MM.1S (cell line): ENCODE measurements around the gene RBM8A.
"Not testable (repeated sequence)": the region's sequence is repeated elsewhere in the genome, so short reads cannot be mapped to it uniquely, and the experiment has no call there.

Source experiments
- DNase-seq: peaks from one replicate; pipeline ENCODE4 v3.0.0-alpha.2; 2015
- H2AFZ ChIP-seq: fragments of 300-600 bp; sonication (generic); 2 replicates; pipeline ENCODE4 v1.6.0; 2016; ENCODE audit warnings: antibody characterized with exemption, low read length
- H3F3A ChIP-seq: fragments of 300-600 bp; sonication (generic); 2 replicates; pipeline ENCODE4 v1.6.1; 2016; ENCODE audit warnings: mild to moderate bottlenecking, antibody characterized with exemption, low read length, moderate library complexity, mixed read lengths; ENCODE audit not compliant: insufficient read depth
- H3K27ac ChIP-seq: fragments of 300-600 bp; sonication (generic); 2 replicates; pipeline ENCODE4 v1.5.1; 2016; ENCODE audit warnings: mild to moderate bottlenecking, low read length
- H3K27me3 ChIP-seq: fragments of 300-600 bp; sonication (generic); replicated peaks from 2 replicates; pipeline ENCODE4 v1.6.0; 2016; ENCODE audit warnings: low read length; ENCODE audit not compliant: insufficient read depth
- H3K36me3 ChIP-seq: fragments of 300-600 bp; sonication (generic); replicated peaks from 2 replicates; pipeline ENCODE4 v1.6.1; 2016; ENCODE audit warnings: mild to moderate bottlenecking, low read length, mixed read lengths; ENCODE audit not compliant: insufficient read depth
- H3K4me1 ChIP-seq: fragments of 300-600 bp; sonication (generic); 2 replicates; pipeline ENCODE4 v1.6.1; 2016; ENCODE audit warnings: low read length, mixed read lengths
- H3K4me2 ChIP-seq: fragments of 300-600 bp; sonication (generic); 2 replicates; pipeline ENCODE4 v1.6.0; 2016; ENCODE audit warnings: low read depth, low read length
- H3K4me3 ChIP-seq: fragments of 300-600 bp; sonication (generic); 2 replicates; pipeline ENCODE4 v1.5.1; 2016; ENCODE audit warnings: low read length, mixed read lengths
- H3K79me2 ChIP-seq: fragments of 300-600 bp; sonication (generic); 2 replicates; pipeline ENCODE4 v1.6.1; 2016; ENCODE audit warnings: mixed run types, low read length, mixed read lengths
- H3K9ac ChIP-seq: fragments of 300-600 bp; sonication (generic); 2 replicates; pipeline ENCODE4 v1.6.1; 2016; ENCODE audit warnings: low read length, mixed read lengths
- H3K9me2 ChIP-seq: fragments of 300-600 bp; sonication (generic); replicated peaks from 2 replicates; pipeline ENCODE4 v1.6.1; 2016; ENCODE audit warnings: mild to moderate bottlenecking, low read length, mixed read lengths; ENCODE audit not compliant: insufficient read depth
- H3K9me3 ChIP-seq: fragments of 300-600 bp; sonication (generic); replicated peaks from 2 replicates; pipeline ENCODE4 v1.6.1; 2016; ENCODE audit warnings: mild to moderate bottlenecking, low read length, mixed read lengths; ENCODE audit not compliant: insufficient read depth
- H4K20me1 ChIP-seq: fragments of 300-600 bp; sonication (generic); 2 replicates; pipeline ENCODE4 v1.6.1; 2016; ENCODE audit warnings: mild to moderate bottlenecking, low read length, moderate library complexity, mixed read lengths; ENCODE audit not compliant: insufficient read depth
- CTCF ChIP-seq: fragments of 300-600 bp; sonication (generic); IDR thresholded peaks from 2 replicates; pipeline ENCODE4 v1.5.1; 2016; ENCODE audit warnings: antibody characterized with exemption, low read length, mixed read lengths
- EZH2 ChIP-seq: fragments of 300-600 bp; sonication (generic); optimal IDR thresholded peaks from 2 replicates; pipeline ENCODE3; 2017; ENCODE audit warnings: low read depth, mild to moderate bottlenecking, antibody characterized with exemption, low read length, mixed read lengths
- EZH2phosphoT487 ChIP-seq: fragments of 300-600 bp; sonication (generic); IDR thresholded peaks from 2 replicates; pipeline ENCODE4 v1.6.1; 2018; ENCODE audit warnings: antibody characterized with exemption, low read length

RBM8A gene

GRCh38 chr1:145937436-145937835 is 10.2 kb upstream of the RBM8A start:
- H3K27me3 ChIP-seq: no peaks in the 10 kb centered on the region
- no peaks in the 10 kb centered on the region for H4K20me1 ChIP-seq
- no peaks in the 10 kb centered on the region for H3K79me2 ChIP-seq
- H3F3A ChIP-seq: peaks cover 10% of the 10 kb centered on the region
- no peak overlapping the region for H2AFZ ChIP-seq
- no peaks in the 10 kb centered on the region for H3K36me3 ChIP-seq
- H3K27ac ChIP-seq: no peak overlapping the region
- no peak overlapping the region for H3K9ac ChIP-seq
- H3K9me2 ChIP-seq: no peaks in the 10 kb centered on the region
- no peak overlapping the region for H3K4me3 ChIP-seq
- DNase-seq: no peak
- no peak for TF ChIP-seq EZH2
- no peak for TF ChIP-seq CTCF
- no peak for TF ChIP-seq EZH2phosphoT487
- peaks cover 20% of the 10 kb centered on the region for H3K4me1 ChIP-seq
- no peak overlapping the region for H3K4me2 ChIP-seq
- H3K9me3 ChIP-seq: no peaks in the 10 kb centered on the region

- Histone ChIP-seq H3K9me3 (no peaks in the 10 kb centered on the region), H3K4me3 (no peak overlapping the region), H3K36me3 (no peaks in the 10 kb centered on the region), H3K4me2 (no peak overlapping the region), H3K4me1 (peaks cover 23% of the 10 kb centered on the region), H4K20me1 (no peaks in the 10 kb centered on the region), H3K79me2 (no peaks in the 10 kb centered on the region), H3F3A (peaks cover 10% of the 10 kb centered on the region), H3K27me3 (no peaks in the 10 kb centered on the region), H3K27ac (no peak overlapping the region), H2AFZ (no peak overlapping the region), H3K9me2 (no peaks in the 10 kb centered on the region), H3K9ac (no peak overlapping the region)
- no peak for DNase-seq
- TF ChIP-seq EZH2phosphoT487 (no peak), CTCF (no peak), EZH2 (no peak)
These were observed 9.0 kb upstream of the RBM8A start for GRCh38 chr1:145936247-145936646.

- H3K36me3 ChIP-seq: no peaks in the 10 kb centered on the region
- TF ChIP-seq EZH2phosphoT487 (no peak), CTCF (no peak), EZH2 (no peak)
- H2AFZ ChIP-seq: no peak overlapping the region
- no peaks in the 10 kb centered on the region for H4K20me1 ChIP-seq
- H3K9me2 ChIP-seq: no peaks in the 10 kb centered on the region
- peaks cover 23% of the 10 kb centered on the region for H3K4me1 ChIP-seq
- H3K9me3 ChIP-seq: no peaks in the 10 kb centered on the region
- no peaks in the 10 kb centered on the region for H3K79me2 ChIP-seq
- DNase-seq: no peak
- H3K9ac ChIP-seq: no peak overlapping the region
- H3K4me3 ChIP-seq: no peak overlapping the region
- no peak overlapping the region for H3K27ac ChIP-seq
- no peaks in the 10 kb centered on the region for H3K27me3 ChIP-seq
- H3K4me2 ChIP-seq: no peak overlapping the region
- H3F3A ChIP-seq: peaks cover 10% of the 10 kb centered on the region
These were observed 8.4 kb upstream of the RBM8A start for GRCh38 chr1:145935708-145936107.

GRCh38 chr1:145932522-145933009 is 5.3 kb upstream of the RBM8A start:
- H3K36me3 ChIP-seq: not testable (repeated sequence)
- H3K4me2 ChIP-seq: peak overlapping the region; percentile 46

More at GRCh38 chr1:145932522-145933009, 5.3 kb upstream of the RBM8A start:
- not testable (repeated sequence) for H3K79me2 ChIP-seq, H4K20me1 ChIP-seq, H3K9me3 ChIP-seq, H3K9ac ChIP-seq, H3K9me2 ChIP-seq, H3K27me3 ChIP-seq
- Histone ChIP-seq H3K4me3 (peak overlapping the region; percentile 9; the same call in 1 of the 2 replicates), H3K4me1 (peaks cover 23% of the 10 kb centered on the region), H3K27ac (peak overlapping the region; percentile 54; the same call in 1 of the 2 replicates), H3F3A (peaks cover 27% of the 10 kb centered on the region), H2AFZ (peak overlapping the region; percentile 47)
- DNase-seq: peak; percentile 52
